Type B pancreatic cell (in vitro differentiated cells): ENCODE measurements around the gene TESMIN. TPM values are rescaled to one million over a fixed set of nuclear protein-coding genes. Genes with fewer than 3 reads are reported as not detected.

ENCODE experiments used
- DNase-seq: peaks from one replicate; pipeline ENCODE4 v3.0.0; 2021; ENCODE audit warnings: mixed read lengths; ENCODE audit not compliant: unreplicated experiment; ENCODE audit errors: extremely low spot score
- H3K27ac Mint-ChIP-seq: 2 replicates; pipeline ENCODE4 v1.8.0; 2021; ENCODE audit warnings: mild to moderate bottlenecking, mixed read lengths
- H3K27me3 Mint-ChIP-seq: 2 replicates; pipeline ENCODE4 v1.8.0; 2021; ENCODE audit warnings: mixed read lengths
- H3K36me3 Mint-ChIP-seq: 2 replicates; pipeline ENCODE4 v1.8.0; 2021; ENCODE audit warnings: mixed read lengths
- H3K4me1 Mint-ChIP-seq: one replicate; pipeline ENCODE4 v1.8.0; 2021; ENCODE audit warnings: mixed read lengths; ENCODE audit not compliant: unreplicated experiment
- H3K4me3 Mint-ChIP-seq: 2 replicates; pipeline ENCODE4 v1.8.0; 2021; ENCODE audit warnings: mild to moderate bottlenecking, mixed read lengths
- H3K9me3 Mint-ChIP-seq: 2 replicates; pipeline ENCODE4 v1.8.0; 2021; ENCODE audit warnings: mixed read lengths
- CTCF ChIP-seq: fragments of 200-600 bp; sonication (generic); conservative IDR thresholded peaks from 2 replicates; pipeline ENCODE4 v1.5.0; 2021; ENCODE audit warnings: antibody characterized with exemption, mild to moderate bottlenecking
- total RNA-seq: library from RNA; stranded (reverse); gene quantifications from 2 replicates; pipeline ENCODE4 v1.2.1, GENCODE V29; 2021; ENCODE audit warnings: low replicate concordance

TESMIN gene
- total RNA-seq, 1 donor from 2014 or later, result 6.7 TPM

- Mint-ChIP-seq H3K27me3 (no peaks in the 10 kb centered on the region), H3K9me3 (no peaks in the 10 kb centered on the region), H3K4me3 (peak overlapping the region; percentile 80), H3K27ac (peak overlapping the region; percentile 74), H3K36me3 (no peaks in the 10 kb centered on the region), H3K4me1 (peaks cover 14% of the 10 kb centered on the region)
- no peak for DNase-seq
- TF ChIP-seq CTCF, result no peak
These were observed 921 bp downstream of the TESMIN start for GRCh38 chr11:68750195-68751003.

GRCh38 chr11:68749229-68750123 is 1.8 kb downstream of the TESMIN start:
- no peaks in the 10 kb centered on the region for H3K9me3 Mint-ChIP-seq
- peak overlapping the region; percentile 74 for H3K27ac Mint-ChIP-seq
- no peak for DNase-seq
- no peaks in the 10 kb centered on the region for H3K27me3 Mint-ChIP-seq
- no peak for TF ChIP-seq CTCF
- H3K4me3 Mint-ChIP-seq, result peak overlapping the region; percentile 80
- H3K36me3 Mint-ChIP-seq, result no peaks in the 10 kb centered on the region
- H3K4me1 Mint-ChIP-seq, result peaks cover 14% of the 10 kb centered on the region

DNA sequence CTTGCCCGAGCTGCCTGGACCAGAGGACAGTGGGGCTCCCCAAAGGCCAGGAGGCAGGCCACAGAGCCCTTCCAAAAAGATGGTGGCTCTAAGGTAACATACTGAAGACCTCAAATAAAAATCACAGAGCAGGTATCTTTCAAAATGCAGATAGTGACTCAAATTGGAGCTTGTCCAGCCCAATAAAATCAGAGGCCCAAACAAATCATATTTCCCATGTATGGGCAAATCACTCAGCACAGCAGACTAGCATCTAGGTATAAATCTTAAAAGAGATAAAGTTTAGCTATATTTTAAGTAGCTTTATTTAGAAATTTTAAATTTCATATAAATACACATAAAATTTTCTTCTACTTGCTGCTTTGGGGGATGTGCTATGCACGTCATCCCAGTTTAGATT is 3.3 kb downstream of the TESMIN start:
- Mint-ChIP-seq H3K27me3 (no peaks in the 10 kb centered on the region), H3K27ac (peak overlapping the region; percentile 58), H3K36me3 (no peaks in the 10 kb centered on the region), H3K9me3 (no peaks in the 10 kb centered on the region), H3K4me1 (peaks cover 14% of the 10 kb centered on the region), H3K4me3 (no peak overlapping the region)
- no peak for DNase-seq
- no peak for TF ChIP-seq CTCF

DNA sequence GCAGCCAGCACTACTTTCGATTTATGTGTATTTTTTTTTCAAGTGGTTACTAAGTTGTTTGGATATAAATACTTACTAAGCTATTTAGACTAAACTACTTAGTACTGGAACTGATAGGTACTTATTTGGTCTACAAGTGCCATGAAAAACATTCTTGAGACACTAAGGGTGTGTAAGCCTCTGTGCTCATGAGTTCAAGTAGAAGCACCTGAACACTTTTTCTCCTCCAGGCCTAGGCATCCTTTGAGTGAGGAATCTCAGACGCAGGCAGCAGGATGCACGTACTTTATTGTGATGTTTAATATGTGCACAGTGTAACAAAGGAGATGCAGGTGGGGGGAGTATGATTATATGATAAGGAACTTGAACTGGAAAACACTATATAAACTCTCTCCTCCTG is 7.8 kb downstream of the TESMIN start:
- Mint-ChIP-seq H3K27ac (no peak overlapping the region), H3K4me3 (no peak overlapping the region), H3K4me1 (peaks cover 9% of the 10 kb centered on the region), H3K9me3 (no peaks in the 10 kb centered on the region), H3K36me3 (no peaks in the 10 kb centered on the region), H3K27me3 (no peaks in the 10 kb centered on the region)
- TF ChIP-seq CTCF, result no peak
- no peak for DNase-seq

- Mint-ChIP-seq H3K4me3 (no peak overlapping the region), H3K27me3 (no peaks in the 10 kb centered on the region), H3K36me3 (no peaks in the 10 kb centered on the region), H3K4me1 (peaks cover 9% of the 10 kb centered on the region), H3K9me3 (no peaks in the 10 kb centered on the region), H3K27ac (no peak overlapping the region)
- no peak for TF ChIP-seq CTCF
- no peak for DNase-seq
These were observed 9.9 kb downstream of the TESMIN start for GRCh38 chr11:68741463-68741862.
